ENCODE data around the gene KRTAP5-3. TPM values are rescaled to one million over a fixed set of nuclear protein-coding genes. Genes with fewer than 3 reads are reported as not detected.

KRTAP5-3 gene
- polyA plus RNA-seq, 1 donor from 2014 or later, result not detected

- H3K36me3 ChIP-seq (ENCODE audit: insufficient read depth, low read length), result no peaks in the 10 kb centered on the region
- H3K27me3 ChIP-seq (ENCODE audit: insufficient read depth, low read depth, low read length), result no peaks in the 10 kb centered on the region
- peaks cover 51% of the 10 kb centered on the region for H4K20me1 ChIP-seq (ENCODE audit: insufficient read depth)
- H3F3A ChIP-seq (ENCODE audit: insufficient read depth, low read length, poor library complexity, severe bottlenecking), result no peaks in the 10 kb centered on the region
- H3K27ac ChIP-seq (ENCODE audit: low read length), result no peak overlapping the region
- H3K9me3 ChIP-seq (ENCODE audit: low read length), result no peaks in the 10 kb centered on the region
- peak overlapping the region; percentile 48 for H3K9ac ChIP-seq (ENCODE audit: low read length)
- peak overlapping the region; percentile 45 for H3K4me3 ChIP-seq (ENCODE audit: low read length)
- H3K9me2 ChIP-seq (ENCODE audit: insufficient read depth, low read length), result no peaks in the 10 kb centered on the region
- H3K79me2 ChIP-seq (replicated peaks; ENCODE audit: insufficient read depth, low read length), result peaks cover 31% of the 10 kb centered on the region
- TF ChIP-seq EP300 (conservative IDR thresholded peaks at IDR 0.05; ENCODE audit: poor library complexity, severe bottlenecking) (no peak), POLR2AphosphoS5 (IDR thresholded peaks at IDR 0.05) (peak; percentile 6), MXI1 (conservative IDR thresholded peaks at IDR 0.05; ENCODE audit: poor library complexity, severe bottlenecking) (no peak), SMC3 (conservative IDR thresholded peaks at IDR 0.05; ENCODE audit: poor library complexity) (no peak), TAF1 (IDR thresholded peaks at IDR 0.05; ENCODE audit: low read depth) (no peak), REST (IDR thresholded peaks at IDR 0.05; ENCODE audit: borderline replicate concordance) (no peak), RAD21 (conservative IDR thresholded peaks at IDR 0.05) (no peak), EZH2 (IDR thresholded peaks at IDR 0.05; ENCODE audit: borderline replicate concordance, insufficient read depth, low read length, poor library complexity, severe bottlenecking) (no peak)
- H3K4me2 ChIP-seq (ENCODE audit: low read length), result no peak overlapping the region
- no peak overlapping the region for H2AFZ ChIP-seq (ENCODE audit: low read depth, low read length)
These were observed 44.3 kb downstream of the KRTAP5-3 start for GRCh38 chr11:1563697-1564534.

- H3K4me2 ChIP-seq (ENCODE audit: low read length), result no peak overlapping the region
- no peaks in the 10 kb centered on the region for H3F3A ChIP-seq (ENCODE audit: insufficient read depth, low read length, poor library complexity, severe bottlenecking)
- H3K9me2 ChIP-seq (ENCODE audit: insufficient read depth, low read length), result no peaks in the 10 kb centered on the region
- no peak overlapping the region for H3K9ac ChIP-seq (ENCODE audit: low read length)
- H4K20me1 ChIP-seq (ENCODE audit: insufficient read depth), result peaks cover 55% of the 10 kb centered on the region
- H3K36me3 ChIP-seq (ENCODE audit: insufficient read depth, low read length), result no peaks in the 10 kb centered on the region
- H3K79me2 ChIP-seq (replicated peaks; ENCODE audit: insufficient read depth, low read length), result peaks cover 26% of the 10 kb centered on the region
- H2AFZ ChIP-seq (ENCODE audit: low read depth, low read length), result no peak overlapping the region
- H3K9me3 ChIP-seq (ENCODE audit: low read length), result no peaks in the 10 kb centered on the region
- TF ChIP-seq POLR2AphosphoS5 (IDR thresholded peaks at IDR 0.05) (no peak), CTCF (IDR thresholded peaks at IDR 0.05; ENCODE audit: poor library complexity, severe bottlenecking) (no peak), RAD21 (conservative IDR thresholded peaks at IDR 0.05) (no peak), EZH2 (IDR thresholded peaks at IDR 0.05; ENCODE audit: borderline replicate concordance, insufficient read depth, low read length, poor library complexity, severe bottlenecking) (no peak), SMC3 (conservative IDR thresholded peaks at IDR 0.05; ENCODE audit: poor library complexity) (no peak)
- H3K27ac ChIP-seq (ENCODE audit: low read length), result no peak overlapping the region
- peak overlapping the region; percentile 13 for H3K4me3 ChIP-seq (ENCODE audit: low read length)
- no peaks in the 10 kb centered on the region for H3K27me3 ChIP-seq (ENCODE audit: insufficient read depth, low read depth, low read length)
These were observed 45.1 kb downstream of the KRTAP5-3 start for GRCh38 chr11:1563149-1563638.
